Activated naive CD8-positive, alpha-beta T cell treated with anti-CD3 and anti-CD28 coated beads, Interleukin-2, amount 50 U/mL, for 24 hours (primary cell): ENCODE results near the gene CHGA.

ENCODE experiments used
- ATAC-seq: fragments of 150-1000 bp; cut with Tn5 transposase; one replicate; pipeline ENCODE4 v1.10.0; 2021
- DNase-seq: peaks from one replicate; pipeline ENCODE4 v3.0.0; 2021
- H3K27ac Mint-ChIP-seq: one replicate; pipeline ENCODE4 v1.8.0; 2021; ENCODE audit warnings: mild to moderate bottlenecking, mixed read lengths
- H3K27me3 Mint-ChIP-seq: one replicate; pipeline ENCODE4 v1.8.0; 2021; ENCODE audit warnings: mixed read lengths
- H3K36me3 Mint-ChIP-seq: one replicate; pipeline ENCODE4 v1.8.0; 2021; ENCODE audit warnings: low read depth, mixed read lengths
- H3K4me1 Mint-ChIP-seq: one replicate; pipeline ENCODE4 v1.8.0; 2021; ENCODE audit warnings: mixed read lengths
- H3K4me3 Mint-ChIP-seq: one replicate; pipeline ENCODE4 v1.8.0; 2021; ENCODE audit warnings: mild to moderate bottlenecking, moderate library complexity, mixed read lengths
- H3K9me3 Mint-ChIP-seq: one replicate; pipeline ENCODE4 v1.8.0; 2021; ENCODE audit warnings: mixed read lengths

CHGA gene

GRCh38 chr14:92942576-92942975 lies 19.6 kb downstream of the CHGA start:
- H3K36me3 Mint-ChIP-seq, result peaks cover 5% of the 10 kb centered on the region
- H3K4me3 Mint-ChIP-seq, result no peak overlapping the region
- H3K27ac Mint-ChIP-seq, result no peak overlapping the region
- ATAC-seq, result no peak
- H3K4me1 Mint-ChIP-seq, result peaks cover 3% of the 10 kb centered on the region
- H3K9me3 Mint-ChIP-seq, result no peaks in the 10 kb centered on the region
- no peaks in the 10 kb centered on the region for H3K27me3 Mint-ChIP-seq
- no peak for DNase-seq

GRCh38 chr14:92942976-92943710 lies 20.2 kb downstream of the CHGA start:
- no peak for ATAC-seq
- no peak for DNase-seq
- Mint-ChIP-seq H3K4me3 (no peak overlapping the region), H3K4me1 (no peaks in the 10 kb centered on the region), H3K27ac (no peak overlapping the region), H3K27me3 (no peaks in the 10 kb centered on the region), H3K9me3 (no peaks in the 10 kb centered on the region), H3K36me3 (peaks cover 10% of the 10 kb centered on the region)

DNA sequence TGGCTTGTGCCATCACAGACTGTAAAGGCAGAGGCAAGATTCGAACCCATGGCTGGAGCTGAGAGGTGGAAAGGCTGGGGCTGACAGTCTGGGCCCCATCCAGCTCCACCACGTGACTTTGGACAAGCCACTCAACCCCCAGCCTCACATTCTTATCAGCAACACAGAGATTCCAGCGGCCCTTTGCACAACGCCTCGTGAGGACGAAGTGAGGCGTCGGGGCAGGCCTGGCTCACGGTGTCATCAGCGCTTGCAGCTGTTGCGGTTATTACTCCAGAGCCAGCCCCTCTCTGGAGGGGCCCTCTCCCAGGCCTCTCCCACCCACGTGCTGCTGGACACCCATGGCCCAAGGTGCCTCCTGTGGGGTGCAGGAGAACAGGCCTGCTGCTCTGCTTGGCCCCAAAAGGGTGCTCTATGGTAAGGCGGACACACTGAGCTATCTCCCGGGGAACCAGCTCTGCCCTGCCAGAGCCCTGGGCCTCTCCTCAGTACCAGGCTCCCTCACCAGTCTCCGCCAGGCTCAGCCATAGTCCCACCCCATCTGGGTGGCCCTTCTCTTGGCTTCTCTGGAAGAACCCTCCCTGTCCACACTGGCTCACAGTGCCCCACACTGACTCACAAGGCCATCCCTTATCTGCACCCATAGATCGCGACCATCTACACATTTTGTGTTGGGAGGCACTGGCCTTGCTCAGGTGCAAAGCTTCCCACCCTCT lies 21.1 kb downstream of the CHGA start:
- no peak overlapping the region for H3K27ac Mint-ChIP-seq
- ATAC-seq (no peak), DNase-seq (no peak)
- H3K4me1 Mint-ChIP-seq, result no peaks in the 10 kb centered on the region
- no peak overlapping the region for H3K4me3 Mint-ChIP-seq
- no peaks in the 10 kb centered on the region for H3K27me3 Mint-ChIP-seq
- peaks cover 13% of the 10 kb centered on the region for H3K36me3 Mint-ChIP-seq
- no peaks in the 10 kb centered on the region for H3K9me3 Mint-ChIP-seq

DNA sequence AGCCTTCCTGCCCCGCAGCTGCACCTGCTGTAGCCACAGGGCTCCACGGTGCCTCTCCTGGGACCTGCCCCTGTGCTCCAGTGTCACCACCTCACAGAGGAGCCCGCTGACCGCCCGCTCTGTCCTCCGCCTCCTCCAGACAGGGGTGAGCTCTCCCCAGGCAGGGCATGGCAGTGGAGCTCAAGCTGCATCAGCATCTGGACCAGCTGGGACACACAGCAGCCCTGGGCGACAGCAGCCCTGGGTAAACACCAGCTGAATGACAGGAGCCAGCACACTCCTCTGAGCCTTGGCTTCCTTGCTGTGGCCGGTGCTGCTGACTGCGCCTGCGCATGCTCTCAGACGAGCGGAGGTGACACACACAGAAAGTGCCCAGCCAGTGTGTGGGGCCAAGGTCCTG lies 22.0 kb downstream of the CHGA start:
- Mint-ChIP-seq H3K27me3 (no peaks in the 10 kb centered on the region), H3K9me3 (no peaks in the 10 kb centered on the region), H3K36me3 (peaks cover 15% of the 10 kb centered on the region), H3K4me1 (no peaks in the 10 kb centered on the region), H3K27ac (no peak overlapping the region), H3K4me3 (no peak overlapping the region)
- no peak for ATAC-seq
- no peak for DNase-seq

GRCh38 chr14:92945544-92945943 lies 22.6 kb downstream of the CHGA start:
- no peak for ATAC-seq
- Mint-ChIP-seq H3K4me1 (no peaks in the 10 kb centered on the region), H3K9me3 (no peaks in the 10 kb centered on the region), H3K27me3 (no peaks in the 10 kb centered on the region), H3K36me3 (peaks cover 15% of the 10 kb centered on the region), H3K27ac (no peak overlapping the region), H3K4me3 (no peak overlapping the region)
- no peak for DNase-seq

DNA sequence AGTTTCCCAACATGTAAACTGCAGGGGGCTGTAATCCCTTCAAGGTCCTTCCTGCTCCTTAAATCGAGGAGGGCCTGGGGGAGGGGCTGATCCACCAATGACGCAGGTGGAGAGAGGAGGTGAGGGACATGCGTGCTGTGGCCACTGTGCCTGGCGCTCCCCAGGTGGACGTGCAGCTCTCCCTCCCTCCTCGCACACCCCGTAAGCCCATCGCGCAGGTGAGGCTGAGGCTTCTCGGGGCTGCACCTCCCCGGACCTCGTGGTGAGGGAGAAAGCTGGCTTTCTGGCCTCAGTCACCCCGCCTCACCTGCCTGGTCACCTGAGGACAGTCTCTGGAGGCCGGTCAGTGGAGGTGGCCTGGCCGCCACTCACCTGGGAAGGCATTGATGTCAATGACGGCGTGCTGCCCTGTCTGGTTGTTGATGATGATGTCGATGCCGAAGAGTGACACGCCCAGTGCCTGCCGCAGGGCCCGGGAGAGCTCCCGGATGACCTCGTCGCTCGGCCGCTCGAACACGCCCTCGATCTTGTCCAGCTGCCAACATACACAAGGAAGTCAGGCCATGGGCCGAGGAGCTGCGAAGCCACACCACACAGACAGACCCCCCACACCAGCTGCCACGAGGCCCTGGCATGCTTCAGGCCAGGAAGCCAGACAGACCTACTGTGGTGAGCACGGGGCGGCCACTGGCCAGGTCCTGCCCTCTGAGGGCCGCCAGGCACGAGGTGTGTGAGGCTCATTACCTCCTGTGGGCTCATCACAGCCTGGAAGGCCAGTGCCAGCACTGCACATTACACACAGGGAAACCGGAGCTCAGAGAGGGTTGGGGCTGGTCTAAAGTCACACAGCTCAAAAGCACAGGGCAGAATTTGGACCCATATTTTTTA lies 23.3 kb downstream of the CHGA start:
- Mint-ChIP-seq H3K36me3 (peaks cover 15% of the 10 kb centered on the region), H3K4me3 (no peak overlapping the region), H3K4me1 (no peaks in the 10 kb centered on the region), H3K27ac (no peak overlapping the region), H3K9me3 (no peaks in the 10 kb centered on the region), H3K27me3 (no peaks in the 10 kb centered on the region)
- ATAC-seq (no peak), DNase-seq (no peak)

DNA sequence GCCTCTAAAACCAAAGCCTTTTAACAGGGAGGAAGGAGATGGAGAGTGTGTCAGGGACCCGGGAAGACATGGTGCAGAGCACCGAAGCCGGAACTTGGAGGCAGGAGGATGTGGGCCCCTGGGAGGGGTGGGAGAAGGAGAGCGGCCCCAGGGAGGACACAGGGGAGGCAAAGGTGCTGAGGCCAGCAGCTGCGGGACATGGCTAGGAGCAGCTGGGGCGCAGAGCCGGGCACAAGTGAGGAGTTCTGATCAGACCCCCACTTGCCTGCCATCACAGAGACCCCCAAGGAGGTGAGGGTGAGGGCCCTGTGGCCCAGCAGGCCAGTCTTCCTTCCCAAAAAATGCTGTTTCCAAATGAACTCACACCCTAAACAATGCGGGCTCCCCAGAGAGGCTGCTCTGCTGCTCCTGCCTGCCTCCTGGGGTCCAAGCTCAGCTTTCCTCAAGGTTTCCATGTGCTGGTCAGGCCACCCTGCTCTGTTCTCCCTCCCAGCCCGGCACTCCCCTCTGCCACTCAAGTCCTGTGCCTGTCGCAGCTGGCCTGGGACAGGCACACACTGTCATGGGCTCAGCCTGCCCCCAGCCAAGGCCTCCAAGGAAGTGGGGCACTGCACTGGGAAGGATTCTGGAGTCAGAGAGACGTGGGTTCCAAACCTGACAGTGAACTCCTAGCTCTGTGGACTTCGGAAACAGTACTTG lies 24.0 kb downstream of the CHGA start:
- DNase-seq (no peak), ATAC-seq (no peak)
- Mint-ChIP-seq H3K27me3 (no peaks in the 10 kb centered on the region), H3K4me1 (peaks cover 3% of the 10 kb centered on the region), H3K36me3 (peaks cover 17% of the 10 kb centered on the region), H3K4me3 (no peak overlapping the region), H3K9me3 (no peaks in the 10 kb centered on the region), H3K27ac (no peak overlapping the region)

- Mint-ChIP-seq H3K36me3 (peaks cover 18% of the 10 kb centered on the region), H3K27me3 (no peaks in the 10 kb centered on the region), H3K9me3 (no peaks in the 10 kb centered on the region), H3K4me3 (no peak overlapping the region), H3K27ac (no peak overlapping the region), H3K4me1 (peaks cover 4% of the 10 kb centered on the region)
- ATAC-seq (no peak), DNase-seq (no peak)
Measured at GRCh38 chr14:92948647-92949046, 25.7 kb downstream of the CHGA start.

DNA sequence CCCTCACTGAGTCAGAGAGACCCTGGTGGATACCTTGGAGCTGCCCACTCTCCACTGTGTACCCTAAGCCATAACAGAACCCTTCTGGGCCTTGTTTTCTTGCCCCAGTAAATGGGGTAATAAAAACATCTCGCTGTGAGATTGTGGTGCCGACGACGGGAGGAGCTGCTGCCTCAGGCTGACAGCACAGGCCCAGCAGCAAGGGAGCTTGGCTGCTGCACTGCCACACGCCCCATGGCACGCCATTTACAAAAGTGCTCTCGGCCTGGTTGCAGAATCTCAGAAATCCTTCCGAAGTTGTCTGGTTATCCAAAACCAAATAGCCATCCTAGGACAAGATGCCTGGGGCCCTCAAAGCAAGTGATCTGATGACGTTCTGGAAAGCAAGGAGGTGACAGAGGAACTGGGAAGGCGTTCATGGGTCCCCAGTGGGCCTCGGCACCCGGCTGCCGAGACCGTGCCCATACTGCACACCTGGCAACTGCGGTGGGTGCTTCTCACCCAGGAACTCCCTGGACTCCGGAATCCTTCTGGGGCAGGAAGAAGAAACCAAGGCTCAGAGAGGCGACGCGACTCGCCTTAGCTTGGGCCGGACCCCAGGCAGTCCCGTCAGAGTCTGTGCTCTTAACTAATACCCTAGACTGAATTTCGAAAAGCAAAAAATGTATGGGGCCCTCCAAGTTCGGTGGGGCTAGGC lies 26.7 kb downstream of the CHGA start:
- peaks cover 4% of the 10 kb centered on the region for H3K4me1 Mint-ChIP-seq
- H3K4me3 Mint-ChIP-seq, result no peak overlapping the region
- no peak overlapping the region for H3K27ac Mint-ChIP-seq
- H3K36me3 Mint-ChIP-seq, result peaks cover 20% of the 10 kb centered on the region
- no peaks in the 10 kb centered on the region for H3K9me3 Mint-ChIP-seq
- ATAC-seq, result no peak
- DNase-seq, result no peak
- no peaks in the 10 kb centered on the region for H3K27me3 Mint-ChIP-seq

GRCh38 chr14:92950193-92950540 lies 27.2 kb downstream of the CHGA start:
- H3K27me3 Mint-ChIP-seq, result no peaks in the 10 kb centered on the region
- peaks cover 20% of the 10 kb centered on the region for H3K36me3 Mint-ChIP-seq
- ATAC-seq, result no peak
- DNase-seq, result no peak
- no peaks in the 10 kb centered on the region for H3K9me3 Mint-ChIP-seq
- H3K4me1 Mint-ChIP-seq, result peaks cover 4% of the 10 kb centered on the region
- no peak overlapping the region for H3K27ac Mint-ChIP-seq
- H3K4me3 Mint-ChIP-seq, result no peak overlapping the region

DNA sequence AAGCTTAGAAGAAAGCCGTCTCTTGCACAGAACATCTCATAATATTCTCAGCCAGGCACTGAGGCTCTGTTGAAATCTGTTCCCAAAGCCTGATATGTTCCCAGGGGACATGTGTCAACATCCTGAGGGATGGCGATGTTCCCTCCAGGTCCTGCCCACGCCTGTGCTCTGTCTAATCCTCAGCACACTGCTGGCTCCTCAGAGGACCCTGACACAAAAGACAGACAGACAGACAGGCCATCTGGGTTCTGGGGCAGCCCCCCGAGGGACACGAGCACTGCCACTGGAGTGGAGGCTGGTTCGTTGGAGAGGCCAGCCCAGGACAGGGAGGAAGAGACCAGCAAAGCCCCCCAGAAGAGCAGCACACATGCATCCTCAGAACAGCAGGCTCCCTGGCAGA lies 27.8 kb downstream of the CHGA start:
- H3K27ac Mint-ChIP-seq, result no peak overlapping the region
- peaks cover 4% of the 10 kb centered on the region for H3K4me1 Mint-ChIP-seq

DNA sequence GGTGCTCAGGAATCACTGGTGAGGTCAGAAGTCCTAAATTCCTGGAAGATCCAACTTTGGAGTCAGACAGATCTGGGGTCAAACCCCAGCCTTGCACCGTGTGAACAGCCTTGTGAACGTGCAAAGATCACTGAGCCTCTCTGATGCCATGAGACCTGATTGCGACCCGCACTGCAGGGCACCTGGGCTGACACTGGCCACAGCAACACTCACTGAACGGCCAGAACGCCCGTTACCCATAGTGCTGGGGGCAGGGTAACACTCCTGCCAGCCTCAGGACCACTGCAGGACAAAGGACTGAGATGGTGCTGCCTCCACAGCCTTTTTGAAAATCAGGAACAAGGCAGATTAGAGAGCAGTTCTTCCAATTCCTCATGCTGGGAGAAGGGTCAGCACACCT lies 28.3 kb downstream of the CHGA start:
- H3K27me3 Mint-ChIP-seq, result no peaks in the 10 kb centered on the region
- no peak overlapping the region for H3K27ac Mint-ChIP-seq
- H3K36me3 Mint-ChIP-seq, result peaks cover 20% of the 10 kb centered on the region
- H3K4me1 Mint-ChIP-seq, result peaks cover 4% of the 10 kb centered on the region
- DNase-seq (no peak), ATAC-seq (no peak)
- no peak overlapping the region for H3K4me3 Mint-ChIP-seq
- H3K9me3 Mint-ChIP-seq, result no peaks in the 10 kb centered on the region

More for the DNA sequence above, 27.8 kb downstream of the CHGA start:
- Mint-ChIP-seq H3K27me3 (no peaks in the 10 kb centered on the region), H3K9me3 (no peaks in the 10 kb centered on the region), H3K4me3 (no peak overlapping the region), H3K36me3 (peaks cover 20% of the 10 kb centered on the region)
- ATAC-seq (no peak), DNase-seq (no peak)

DNA sequence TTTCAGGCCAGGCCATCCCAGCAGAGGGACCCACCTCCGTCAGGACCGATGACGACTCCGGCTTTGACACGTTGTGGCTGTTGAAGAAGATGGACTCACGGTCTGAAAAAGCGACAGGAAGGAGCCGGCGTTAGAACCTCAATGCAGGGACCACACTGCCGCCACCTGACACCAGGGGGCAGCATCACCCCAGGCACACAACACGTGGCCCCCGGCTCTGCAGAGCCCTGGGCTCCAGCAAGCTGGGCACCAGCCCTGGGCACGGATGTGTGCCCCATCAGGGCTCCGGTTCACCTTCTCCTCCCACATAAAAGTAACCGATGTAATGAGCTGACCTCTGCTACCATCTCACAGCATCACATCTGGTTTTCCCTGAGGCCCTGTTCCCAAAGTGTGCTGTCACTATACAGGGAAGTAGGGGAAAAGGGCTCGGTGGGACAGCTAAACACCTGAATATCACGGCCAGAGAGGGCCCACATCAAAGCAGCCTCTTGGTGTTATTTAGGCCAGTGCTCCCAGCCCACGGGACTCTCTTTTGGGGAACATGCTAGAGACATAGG lies 29.0 kb downstream of the CHGA start:
- H3K4me1 Mint-ChIP-seq, result peaks cover 4% of the 10 kb centered on the region
- DNase-seq, result peak; percentile 90
- peaks cover 20% of the 10 kb centered on the region for H3K36me3 Mint-ChIP-seq
- no peak overlapping the region for H3K4me3 Mint-ChIP-seq
- peak overlapping the region; percentile 46 for H3K27ac Mint-ChIP-seq
- ATAC-seq, result peak; percentile 91
- no peaks in the 10 kb centered on the region for H3K9me3 Mint-ChIP-seq
- no peaks in the 10 kb centered on the region for H3K27me3 Mint-ChIP-seq
